Lung microvascular endothelial cell (primary cell): ENCODE results near the gene STRN3. TPM values are rescaled to one million over a fixed set of nuclear protein-coding genes. Genes with fewer than 3 reads are reported as not detected.

Experiments
- DNase-seq, 2 donors: peaks; one replicate each; pipeline versions ENCODE4 v3.0.0 to v3.0.0-alpha.2; 2010; ENCODE audit warnings: low read depth in 2 of 2
- total RNA-seq: library from RNA; depleted of rRNA; stranded (reverse); fragments of >200 nt; gene quantifications from 2 replicates; pipeline ENCODE4 v1.2.1, GENCODE V29; 2014

The STRN3 gene
- total RNA-seq, 1 donor from 2014 or later, result 50.2 TPM

DNA sequence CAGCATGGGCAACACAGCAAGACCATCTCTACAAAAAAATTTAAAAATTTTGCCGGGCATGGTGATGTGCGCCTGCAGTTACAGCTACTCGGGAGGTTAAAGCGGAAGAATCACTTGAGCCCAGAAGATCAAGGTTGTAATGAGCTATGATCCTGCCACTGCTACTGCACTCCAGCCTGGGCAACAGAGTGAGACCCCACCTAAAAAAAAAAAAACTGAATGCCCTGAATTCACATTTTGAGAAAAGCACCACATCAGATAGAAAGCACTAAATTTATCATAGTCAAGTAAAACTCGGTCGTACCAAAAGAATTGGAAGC is 24.9 kb downstream of the STRN3 start:
- DNase-seq, result no peak

DNA sequence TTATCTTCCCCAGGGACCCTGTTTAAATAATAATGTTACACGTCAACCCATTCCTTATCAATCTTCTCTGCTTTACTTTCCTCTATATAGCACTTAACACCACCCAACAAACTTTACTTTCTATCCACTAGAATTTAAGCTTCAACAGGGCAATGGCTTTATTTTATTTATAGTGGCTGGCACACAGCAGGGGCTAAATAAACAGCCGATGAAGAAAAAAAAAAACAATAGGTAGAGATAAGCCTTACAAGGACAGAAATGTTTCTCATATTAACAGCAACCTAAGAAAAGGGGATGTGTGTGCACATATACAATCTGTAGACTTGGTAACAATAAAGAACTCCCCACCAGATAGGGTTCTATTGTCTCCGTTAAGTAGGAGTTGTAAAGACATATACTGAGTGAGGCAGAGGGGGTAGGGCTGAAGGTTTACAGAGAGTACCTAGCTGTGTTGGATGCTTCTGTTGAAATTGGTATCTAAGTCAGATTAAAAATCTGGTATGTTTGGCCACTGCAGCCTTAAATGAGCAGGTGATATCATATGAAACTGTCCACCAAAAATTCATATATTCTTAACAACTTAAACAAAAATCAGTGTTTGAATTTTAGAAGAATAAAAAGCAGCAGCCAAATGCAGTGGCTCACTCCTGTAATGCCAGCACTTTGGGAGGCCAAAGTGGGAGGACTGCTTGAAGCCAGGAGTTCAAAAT is 25.4 kb downstream of the STRN3 start:
- DNase-seq, result no peak

DNA sequence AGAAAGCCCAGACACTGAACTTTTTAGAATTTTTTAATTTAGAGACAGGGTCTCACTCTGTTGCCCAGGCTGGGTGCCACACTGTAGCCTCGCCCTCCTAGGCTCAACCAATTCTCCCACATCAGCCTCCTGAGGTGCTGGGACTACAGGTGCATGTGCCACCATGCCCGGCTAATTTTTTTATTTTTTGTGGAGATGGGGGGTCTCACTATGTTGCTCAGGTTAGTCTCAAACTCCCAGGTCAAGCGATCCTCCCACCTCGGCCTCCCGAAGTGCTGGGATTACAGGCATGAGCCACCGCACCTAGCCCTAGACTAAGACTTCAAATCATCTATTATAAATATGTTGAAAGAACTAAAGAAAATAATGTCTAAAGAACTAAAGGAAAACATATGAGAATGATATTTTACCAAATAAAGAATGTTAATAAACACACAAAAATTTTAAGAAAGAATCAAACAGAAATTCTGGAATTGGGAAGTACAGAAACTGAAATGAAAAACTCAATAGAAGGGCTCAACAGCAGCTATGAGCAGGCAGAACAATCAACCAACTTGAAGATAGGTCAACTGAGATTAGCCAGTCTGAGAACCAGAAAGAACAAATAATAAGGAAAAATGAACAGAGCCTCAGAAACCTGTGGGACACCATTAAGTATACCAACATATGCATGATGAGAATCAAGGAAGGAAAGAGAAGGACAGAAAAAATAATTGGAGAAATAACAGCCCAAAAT is 27.0 kb downstream of the STRN3 start:
- DNase-seq, result no peak

DNA sequence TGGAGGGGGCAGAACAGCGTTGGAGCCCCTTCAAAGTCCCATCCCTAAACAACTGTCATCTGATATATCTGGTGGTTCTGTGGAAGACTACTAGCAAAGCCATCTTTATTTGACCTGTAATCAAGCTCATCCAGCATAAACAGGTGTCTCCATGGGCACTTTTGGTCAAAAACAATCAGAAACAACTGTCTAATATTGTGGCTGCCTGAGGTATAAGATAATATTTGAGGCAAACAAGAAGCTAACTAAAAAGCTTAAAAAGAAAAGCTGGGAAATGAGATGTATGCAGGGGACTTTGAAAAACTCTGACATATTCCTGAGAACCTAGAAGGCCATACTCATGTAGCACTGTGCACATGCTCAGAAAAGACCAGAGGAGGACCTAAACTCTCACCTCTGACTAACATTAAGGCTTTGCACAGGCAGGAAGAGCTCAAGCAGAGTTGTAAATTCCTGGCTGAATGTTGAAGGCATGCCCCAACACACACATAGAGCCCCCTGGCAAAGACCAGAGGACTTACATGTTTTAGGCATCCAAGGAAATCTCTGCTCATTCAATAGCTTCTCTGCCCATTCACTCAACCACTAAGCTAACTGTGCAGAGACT is 28.0 kb downstream of the STRN3 start:
- DNase-seq, result no peak

DNA sequence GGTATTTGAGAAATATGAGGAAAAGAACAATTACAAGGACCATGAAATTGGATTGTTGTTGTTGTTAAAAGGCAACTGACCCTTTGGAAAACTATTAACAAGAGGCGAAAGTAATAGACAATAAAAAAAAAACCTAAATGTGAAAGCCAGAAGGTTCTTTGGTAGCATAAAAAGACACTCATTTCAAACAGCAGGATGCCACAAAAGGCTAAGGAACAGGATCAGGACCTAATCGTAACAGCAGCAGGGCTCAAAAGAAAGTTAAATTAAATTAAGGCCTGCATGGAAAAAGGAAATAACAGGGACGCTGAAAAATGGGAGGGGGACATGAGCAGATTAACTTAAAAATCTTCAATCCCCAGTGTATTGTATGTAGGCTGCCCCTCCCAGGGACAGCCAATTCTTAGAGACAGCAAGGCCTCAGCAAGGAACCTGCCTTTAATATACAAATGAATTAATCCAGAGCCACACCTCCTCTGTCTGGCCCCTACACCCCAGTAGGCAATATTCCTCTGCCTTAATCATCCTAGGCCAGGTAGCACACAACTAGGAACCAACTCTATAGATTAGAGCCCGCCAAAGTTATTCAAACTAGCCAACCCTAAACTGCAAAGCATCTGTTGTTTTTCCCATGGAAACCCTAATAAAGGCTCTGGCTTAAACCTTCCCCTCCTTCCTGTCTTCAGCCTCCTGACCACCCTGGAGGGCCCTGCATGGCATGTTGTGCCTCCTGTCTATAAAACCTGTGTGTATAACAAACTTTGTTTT is 29.1 kb downstream of the STRN3 start:
- DNase-seq, result no peak

DNA sequence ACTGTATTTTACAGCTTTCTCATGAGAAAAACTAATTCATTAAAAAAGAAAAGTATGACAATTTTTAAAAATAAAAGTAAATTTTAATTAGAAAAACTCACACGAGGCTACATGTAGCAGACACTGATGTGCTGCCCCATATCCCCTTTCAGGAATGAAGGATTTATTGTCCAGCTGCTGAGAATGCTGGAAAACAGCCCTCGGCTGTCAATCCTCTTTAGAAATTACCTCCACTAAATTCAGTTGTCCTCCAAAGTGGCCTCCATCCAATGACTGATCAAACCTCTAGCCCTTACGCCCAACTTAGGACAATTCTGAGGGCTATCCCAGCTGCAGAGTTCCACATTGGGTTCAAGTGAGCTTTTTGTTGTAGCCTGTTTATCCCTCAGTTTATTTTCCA is 30.5 kb downstream of the STRN3 start:
- peak in 1 of 2 donors; percentile 15 for DNase-seq

DNA sequence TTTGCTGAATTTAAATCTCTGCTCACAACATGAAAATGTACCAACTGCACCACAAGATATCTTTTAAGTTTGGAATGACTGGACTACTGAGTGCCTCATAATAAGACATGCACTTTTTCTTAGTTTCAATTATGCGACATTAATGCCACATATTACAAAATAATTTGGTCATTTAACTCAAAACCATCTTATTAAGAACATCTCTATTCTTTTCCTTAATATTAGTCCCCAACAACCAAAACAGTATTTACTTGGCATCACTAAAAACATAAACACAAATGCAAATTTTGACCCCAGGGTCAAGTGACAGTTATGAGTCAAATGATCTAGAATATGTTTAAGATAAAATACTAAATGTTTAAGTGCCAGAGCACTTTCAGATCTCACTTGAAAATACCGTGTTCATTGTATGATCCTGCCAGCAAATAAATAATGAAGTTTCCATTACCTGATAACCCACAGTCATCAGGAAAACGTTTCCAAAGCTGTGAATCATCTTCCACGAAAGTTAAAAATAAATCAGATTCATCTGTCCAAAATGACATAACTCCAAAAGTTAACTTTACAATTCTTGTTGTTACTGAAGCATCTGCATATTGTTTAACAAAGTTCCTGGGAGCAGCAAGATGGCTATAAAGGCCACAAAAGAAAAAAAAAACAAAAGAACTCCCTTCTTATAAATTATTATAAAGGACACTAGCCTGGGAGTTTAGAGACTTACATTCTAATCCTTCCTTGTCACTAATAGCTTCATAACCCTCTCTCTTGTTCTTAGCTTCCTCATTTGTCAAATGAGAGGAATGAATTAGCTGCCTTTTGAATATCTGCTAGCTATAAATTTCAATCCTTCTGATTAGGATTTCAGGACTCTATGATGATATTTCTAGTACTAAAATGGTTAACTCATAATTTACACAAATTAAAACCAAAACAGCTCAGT is 31.2 kb downstream of the STRN3 start:
- peak; percentile 56 to 79 for DNase-seq

DNA sequence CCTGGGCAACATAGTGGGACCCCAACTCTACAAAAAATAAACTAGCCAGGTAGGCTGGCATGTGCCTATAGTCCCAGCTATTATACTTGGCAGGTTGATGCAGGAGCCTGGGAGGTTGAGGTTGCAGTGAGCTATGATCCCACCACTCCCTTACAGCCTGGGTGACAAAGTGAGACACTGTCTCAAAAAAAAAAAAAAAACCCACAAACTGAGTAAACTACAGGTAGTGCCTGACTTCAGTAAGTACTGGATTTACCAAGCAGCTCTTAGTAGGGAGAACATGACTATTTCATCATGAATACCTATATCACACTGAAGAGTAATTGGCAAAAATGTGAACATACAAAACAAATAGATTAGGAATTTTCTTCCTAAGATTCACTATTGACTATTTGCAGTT is 33.1 kb downstream of the STRN3 start:
- no peak for DNase-seq

DNA sequence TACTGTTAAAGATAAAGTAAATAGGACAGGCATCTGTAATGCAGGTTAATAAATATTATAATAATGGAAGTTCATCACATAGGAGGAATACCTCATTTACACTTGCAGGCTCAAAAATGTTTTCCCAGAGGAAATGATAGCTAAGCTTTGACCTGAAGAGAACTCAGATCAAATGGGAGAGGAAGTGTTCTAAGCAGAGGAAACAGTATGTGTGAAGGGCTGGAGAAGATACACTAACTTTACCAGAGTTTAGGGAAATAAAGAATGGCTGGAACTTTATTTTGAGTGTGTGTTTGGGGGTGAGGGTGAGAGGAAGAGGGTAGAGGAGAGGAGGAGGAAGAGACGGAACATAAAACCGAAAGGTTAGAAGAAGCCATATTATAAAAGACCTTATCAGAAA is 34.8 kb downstream of the STRN3 start:
- DNase-seq, result peak; percentile 32 to 41

DNA sequence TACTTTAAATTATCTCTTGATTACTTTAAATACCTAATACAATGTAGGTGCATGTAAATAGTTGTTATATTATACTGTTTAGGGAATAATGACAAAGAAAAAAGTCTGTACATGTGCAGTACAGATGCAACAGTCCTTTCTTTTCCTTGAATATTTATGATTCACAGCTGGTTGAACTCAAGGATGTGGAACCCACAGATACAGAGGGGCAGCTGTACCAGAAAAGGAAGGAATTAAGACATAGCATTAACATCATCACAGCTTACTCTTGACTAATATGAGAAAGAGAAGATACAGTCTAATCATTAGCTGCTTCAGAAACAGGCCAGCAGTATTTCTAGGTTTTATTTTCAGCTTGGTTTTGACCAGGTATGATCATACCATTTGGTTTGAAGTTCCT is 35.4 kb downstream of the STRN3 start:
- DNase-seq, result no peak

DNA sequence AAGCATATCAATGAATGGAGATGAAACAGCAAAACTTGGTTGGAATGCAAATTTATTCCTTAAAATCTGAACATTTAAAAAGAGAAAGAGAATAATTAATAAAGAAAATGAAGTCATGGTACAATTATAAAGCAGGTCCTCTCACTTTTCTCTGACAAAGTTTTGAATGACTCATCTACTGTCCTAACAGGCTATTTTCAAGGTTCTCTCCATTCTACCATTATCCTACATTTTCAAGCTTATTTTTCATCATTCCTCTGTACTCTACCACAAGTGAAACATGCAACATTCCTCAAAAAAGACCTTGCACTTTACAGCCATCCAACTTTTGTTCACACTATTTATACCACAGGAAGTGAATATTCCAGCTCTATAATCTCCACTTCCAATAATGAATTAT is 37.7 kb downstream of the STRN3 start:
- peak in 1 of 2 donors; percentile 12 for DNase-seq

DNA sequence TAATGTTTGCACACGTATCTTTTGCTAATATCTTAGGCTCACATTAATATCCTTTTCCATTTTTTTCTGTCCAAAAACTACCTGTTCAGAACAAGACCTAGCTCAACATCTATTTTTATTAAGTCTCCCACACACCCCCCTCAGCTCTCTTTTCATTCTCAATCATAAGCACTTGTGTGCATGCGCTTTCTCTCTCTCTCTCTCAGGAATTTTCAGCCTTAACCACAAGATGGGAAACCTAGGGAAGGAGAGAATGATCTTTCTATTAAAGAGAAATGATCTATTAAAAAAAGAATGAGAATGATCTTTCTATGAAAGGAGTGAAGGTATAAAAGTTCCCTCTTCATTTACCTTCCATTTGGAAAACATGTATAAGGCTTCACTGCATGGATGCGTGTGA is 40.4 kb downstream of the STRN3 start:
- no peak for DNase-seq

DNA sequence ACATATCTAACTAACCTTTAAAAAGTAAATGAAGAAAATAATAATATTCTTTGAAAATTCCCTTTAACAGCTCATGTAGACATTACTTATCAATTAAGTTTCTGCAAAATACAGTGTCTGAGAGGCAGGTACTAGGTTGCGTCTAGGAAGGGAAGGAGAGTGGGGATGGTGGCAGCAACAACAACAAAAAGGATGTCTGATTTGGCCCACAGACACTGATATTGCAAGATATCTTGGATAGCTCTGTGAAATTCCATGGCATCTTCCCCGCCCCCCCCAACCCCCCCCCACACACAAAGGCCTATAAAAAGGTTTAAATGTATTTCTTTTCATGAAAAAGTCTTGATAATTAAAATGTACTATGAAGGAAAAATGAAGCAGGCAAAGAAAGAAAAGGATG is 42.3 kb downstream of the STRN3 start:
- no peak for DNase-seq

DNA sequence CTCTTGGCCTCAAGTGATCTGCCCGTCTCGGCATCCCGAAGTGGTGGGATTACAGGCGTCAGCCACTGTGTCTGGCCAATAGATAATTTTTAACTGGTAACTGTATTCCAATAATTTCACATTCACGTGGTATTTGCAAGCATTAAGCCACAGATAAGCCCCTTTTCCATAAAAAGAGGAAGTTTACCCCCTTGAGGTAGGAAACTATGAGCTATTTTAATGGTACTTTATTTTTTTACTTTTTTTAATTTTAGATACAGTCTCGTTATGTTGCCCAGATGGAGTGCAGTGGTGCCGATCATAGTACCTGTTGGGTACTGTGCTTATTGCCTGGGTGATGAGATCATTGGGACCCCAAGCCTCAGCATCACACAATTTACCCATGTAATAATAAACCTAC is 43.6 kb downstream of the STRN3 start:
- DNase-seq, result no peak

DNA sequence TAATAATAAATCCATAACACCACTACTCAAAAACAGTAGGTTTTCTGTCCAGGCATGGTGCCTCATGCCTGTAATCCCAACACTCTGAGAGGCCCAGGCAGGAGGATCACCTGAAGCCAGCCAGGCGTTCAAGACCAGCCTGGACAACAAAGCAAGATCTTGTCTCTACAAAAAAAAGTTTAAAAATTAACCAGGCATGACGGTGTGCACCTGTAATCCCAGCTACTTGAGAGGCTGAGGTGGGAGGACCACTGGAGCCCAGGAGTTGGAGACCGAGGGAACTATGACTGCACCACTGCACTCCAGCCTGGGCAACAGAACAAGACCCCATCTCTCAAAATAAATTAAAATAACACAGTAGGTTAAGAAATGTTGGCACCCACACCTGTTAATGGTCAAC is 45.2 kb downstream of the STRN3 start:
- no peak for DNase-seq

DNA sequence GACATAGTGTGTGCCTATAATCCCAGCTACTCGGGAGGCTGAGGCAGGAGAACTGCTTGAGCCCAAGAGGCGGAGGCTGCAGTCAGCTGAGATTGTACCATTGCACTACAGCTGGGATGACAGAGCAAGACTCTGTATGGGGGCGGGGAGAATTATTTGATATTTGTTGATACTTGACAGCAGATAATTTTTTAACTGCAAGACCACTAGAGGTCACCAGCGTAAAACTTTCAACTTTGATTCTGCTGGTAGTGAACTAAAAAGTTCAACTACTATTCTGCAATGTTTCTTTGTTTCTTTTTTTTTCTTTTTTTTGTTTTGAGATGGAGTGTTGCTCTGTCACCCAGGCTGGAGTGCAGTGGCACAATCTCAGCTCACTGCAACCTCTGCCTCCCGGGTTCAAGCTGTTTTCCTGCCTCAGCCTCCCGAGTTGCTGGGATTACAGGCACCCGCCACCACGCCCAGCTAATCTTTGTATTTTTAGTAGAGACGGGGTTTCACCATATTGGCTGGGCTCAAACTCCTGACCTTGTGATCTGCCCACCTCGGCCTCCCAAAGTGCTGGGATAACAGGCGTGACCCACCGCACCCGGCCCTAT is 46.0 kb downstream of the STRN3 start:
- peak; percentile 79 to 82 for DNase-seq

DNA sequence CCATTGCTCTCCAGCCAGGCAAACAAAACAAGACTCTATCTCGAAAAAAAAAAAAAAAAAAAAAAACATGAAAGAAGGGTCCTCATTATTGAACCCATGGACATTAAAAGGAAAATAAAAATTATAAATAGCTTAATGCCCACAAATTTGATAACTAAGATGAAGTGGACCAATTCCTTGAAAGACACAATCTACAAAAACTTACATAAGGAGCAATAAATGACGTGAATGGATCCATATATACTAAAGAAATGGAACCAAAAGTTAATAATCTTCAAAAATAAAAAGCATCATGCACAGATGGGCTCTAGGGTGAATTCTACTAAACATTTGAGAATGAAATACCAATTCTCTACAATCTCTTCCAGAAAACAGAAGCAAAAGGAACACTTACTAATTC is 48.4 kb downstream of the STRN3 start:
- no peak for DNase-seq

DNA sequence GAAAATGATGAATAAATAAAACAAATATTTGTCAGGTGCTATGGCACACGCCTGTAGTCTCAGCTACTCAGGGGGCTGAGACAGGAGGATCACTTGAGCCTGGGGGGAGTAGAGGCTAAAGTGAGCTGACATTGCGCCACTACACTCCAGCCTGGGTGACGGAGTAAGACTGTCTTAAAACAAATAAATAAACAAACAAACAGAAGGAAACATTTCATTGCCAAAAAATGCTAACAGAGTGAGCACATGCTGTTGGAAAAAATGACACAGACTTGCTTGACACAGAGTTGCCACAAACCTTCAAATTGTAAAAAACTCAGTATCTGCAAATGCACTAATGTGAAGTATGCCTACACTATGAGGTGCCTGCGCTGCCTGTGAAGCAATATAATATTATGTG is 51.6 kb downstream of the STRN3 start:
- peak; percentile 25 to 37 for DNase-seq

DNA sequence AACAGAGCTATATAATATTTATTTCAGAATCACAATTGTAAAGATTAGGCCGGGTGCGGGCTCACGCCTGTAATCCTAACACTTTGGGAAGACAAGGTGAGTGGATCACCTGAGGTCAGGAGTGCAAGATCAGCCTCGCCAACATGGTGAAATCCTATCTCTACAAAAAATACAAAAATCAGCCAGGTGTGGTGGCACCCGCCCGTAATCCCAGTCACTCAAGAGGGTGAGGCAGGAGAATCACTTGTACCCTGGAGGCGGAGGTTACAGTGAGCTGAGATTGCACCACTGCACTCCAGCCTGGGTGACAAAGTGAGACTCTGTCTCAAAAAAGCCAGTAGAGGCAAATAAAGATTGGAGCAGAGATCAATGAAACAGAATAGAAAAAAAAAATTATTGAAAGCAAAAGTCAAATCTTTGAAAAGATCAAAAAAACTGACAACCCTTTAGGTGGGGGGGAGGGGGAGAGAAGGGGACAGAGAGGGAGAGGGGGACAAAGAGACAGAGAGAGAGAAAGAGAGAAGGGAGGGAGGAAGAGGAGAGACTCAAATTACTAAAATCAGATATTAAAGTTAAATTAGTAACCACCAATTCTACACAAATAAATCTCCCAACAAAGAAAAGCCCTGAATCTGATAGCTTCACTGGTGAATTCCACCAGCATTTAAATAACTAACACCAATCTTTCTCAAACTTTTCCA is 53.1 kb downstream of the STRN3 start:
- DNase-seq, result no peak
